HepG2 (cell line): Measurements from ENCODE around the gene ABT1. TPM values are rescaled to one million over a fixed set of nuclear protein-coding genes. Genes with fewer than 3 reads are reported as not detected.

Experiments
- KDM1A ChIP-seq: IDR thresholded peaks from 2 replicates; pipeline ENCODE4 v1.6.1; 2016; ENCODE audit warnings: missing compliant biosample characterization
- SIX4 ChIP-seq: sonication (generic); formaldehyde crosslinking; IDR thresholded peaks from 2 replicates; pipeline ENCODE4 v1.4.0; 2020; ENCODE audit warnings: missing genetic modification reagents
- SMAD1 ChIP-seq: sonication (generic); formaldehyde crosslinking; IDR thresholded peaks from 2 replicates; pipeline ENCODE4 v1.4.0; 2020; ENCODE audit warnings: missing genetic modification reagents, low read depth, mild to moderate bottlenecking, borderline replicate concordance
- TARDBP ChIP-seq: sonication (generic); formaldehyde crosslinking; IDR thresholded peaks from 2 replicates; pipeline ENCODE4 v1.8.0; 2022; ENCODE audit warnings: mild to moderate bottlenecking, missing genetic modification reagents
- ZNF138 ChIP-seq: sonication (generic); formaldehyde crosslinking; IDR thresholded peaks from 2 replicates; pipeline ENCODE4 v1.5.0; 2020; ENCODE audit warnings: mild to moderate bottlenecking, low read depth, missing genetic modification reagents
- ZNF720 ChIP-seq: sonication (generic); formaldehyde crosslinking; IDR thresholded peaks from 2 replicates; pipeline ENCODE4 v1.4.0; 2020; ENCODE audit warnings: missing genetic modification reagents
- polyA plus RNA-seq, 8 experiments: library from polyadenylated mRNA; depleted of rRNA in 3 of 8; stranded (reverse) in 7 of 8; unstranded in 1 of 8; fragments of >200 nt; fragmentation: Illumina TruSeq in 4 of 8; extraction: Trizol in 4 of 8; gene quantifications; 2 replicates each; pipeline versions ENCODE4 v1.2.1 to v1.2.3, GENCODE V29; 2011 to 2016; ENCODE audit warnings: low read depth in 4 of 8, missing spikeins in 1 of 8, mixed read lengths in 1 of 8; ENCODE audit not compliant: insufficient read depth in 1 of 8
- total RNA-seq, 5 experiments: library from RNA; depleted of rRNA; stranded (reverse); fragments of >200 nt; fragmentation: Illumina TruSeq; extraction: Trizol; gene quantifications; 2 replicates each; pipeline ENCODE4 v1.2.3, GENCODE V29; 2016; ENCODE audit warnings: low read depth in 1 of 5
- TF ChIP-seq, protein P1 (sequence below): sonication (generic); formaldehyde crosslinking; conservative IDR thresholded peaks from 2 replicates; pipeline ENCODE4 v1.8.0; 2022; ENCODE audit warnings: missing genetic modification reagents
- TF ChIP-seq, protein P2 (sequence below): sonication (generic); formaldehyde crosslinking; IDR thresholded peaks from 2 replicates; pipeline ENCODE4 v1.8.1; 2023; ENCODE audit warnings: mild to moderate bottlenecking, moderate library complexity, missing genetic modification reagents
- TF ChIP-seq, protein P3 (sequence below): IDR thresholded peaks from 2 replicates; pipeline ENCODE4 v1.6.1; 2016; ENCODE audit warnings: low read depth, control low read depth
- TF ChIP-seq, protein P4 (sequence below): sonication (generic); formaldehyde crosslinking; IDR thresholded peaks from 2 replicates; pipeline ENCODE4 v1.8.1; 2022; ENCODE audit warnings: mild to moderate bottlenecking, missing genetic modification reagents

Gene ABT1
- total and polyA plus RNA-seq, 2 of the 13 experiments (the other 11 are each of a cell fraction or from before 2014, with no cell fraction given), result 38.4 TPM

DNA sequence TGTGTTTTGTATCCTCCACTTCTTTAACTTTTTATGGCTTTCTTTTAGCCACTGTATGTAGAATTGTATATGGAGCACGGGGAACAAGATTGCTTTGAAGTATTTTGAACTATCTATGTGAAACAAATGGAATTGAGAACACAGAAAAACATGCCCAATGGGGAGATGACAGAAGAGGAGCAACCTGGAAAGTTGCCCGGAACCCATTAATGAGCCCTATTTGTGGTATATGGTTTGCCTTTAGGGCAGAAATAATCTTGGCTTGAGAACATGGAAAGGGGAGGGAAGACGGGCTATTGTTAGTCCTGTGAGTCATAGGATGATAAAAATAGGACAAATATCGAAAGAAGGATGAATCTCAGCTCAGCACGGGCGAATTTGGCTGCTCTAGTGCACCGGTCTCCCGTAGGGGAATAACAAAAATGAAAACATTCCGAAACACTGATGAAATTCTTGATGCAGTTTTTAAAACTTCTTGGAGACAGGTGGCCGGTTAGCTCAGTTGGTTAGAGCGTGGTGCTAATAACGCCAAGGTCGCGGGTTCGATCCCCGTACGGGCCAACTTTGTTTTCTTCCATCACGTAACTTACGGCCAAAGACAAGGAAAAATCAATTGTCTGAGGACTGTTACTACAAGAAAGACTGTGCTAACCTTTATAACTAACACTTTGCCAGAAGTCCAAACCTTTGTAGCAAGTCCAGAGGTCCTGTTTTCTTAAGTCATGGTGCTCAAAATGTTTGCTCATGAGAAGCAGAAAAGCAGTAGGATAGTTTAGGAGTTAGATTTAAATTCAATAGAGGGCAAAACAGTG lies 42.9 kb upstream of the ABT1 start (continued):
- TF ChIP-seq TARDBP (CRISPR knock-in tag) (peak; percentile 67; the same call in 1 of the 2 replicates), ZNF720 (CRISPR knock-in tag) (no peak), SMAD1 (CRISPR knock-in tag) (no peak), SIX4 (no peak), KDM1A (no peak), ZNF138 (CRISPR knock-in tag) (no peak)
- TF ChIP-seq, protein P1, sequence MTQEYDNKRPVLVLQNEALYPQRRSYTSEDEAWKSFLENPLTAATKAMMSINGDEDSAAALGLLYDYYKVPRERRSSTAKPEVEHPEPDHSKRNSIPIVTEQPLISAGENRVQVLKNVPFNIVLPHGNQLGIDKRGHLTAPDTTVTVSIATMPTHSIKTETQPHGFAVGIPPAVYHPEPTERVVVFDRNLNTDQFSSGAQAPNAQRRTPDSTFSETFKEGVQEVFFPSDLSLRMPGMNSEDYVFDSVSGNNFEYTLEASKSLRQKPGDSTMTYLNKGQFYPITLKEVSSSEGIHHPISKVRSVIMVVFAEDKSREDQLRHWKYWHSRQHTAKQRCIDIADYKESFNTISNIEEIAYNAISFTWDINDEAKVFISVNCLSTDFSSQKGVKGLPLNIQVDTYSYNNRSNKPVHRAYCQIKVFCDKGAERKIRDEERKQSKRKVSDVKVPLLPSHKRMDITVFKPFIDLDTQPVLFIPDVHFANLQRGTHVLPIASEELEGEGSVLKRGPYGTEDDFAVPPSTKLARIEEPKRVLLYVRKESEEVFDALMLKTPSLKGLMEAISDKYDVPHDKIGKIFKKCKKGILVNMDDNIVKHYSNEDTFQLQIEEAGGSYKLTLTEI (CRISPR knock-in tag), result no peak
- TF ChIP-seq, protein P2, sequence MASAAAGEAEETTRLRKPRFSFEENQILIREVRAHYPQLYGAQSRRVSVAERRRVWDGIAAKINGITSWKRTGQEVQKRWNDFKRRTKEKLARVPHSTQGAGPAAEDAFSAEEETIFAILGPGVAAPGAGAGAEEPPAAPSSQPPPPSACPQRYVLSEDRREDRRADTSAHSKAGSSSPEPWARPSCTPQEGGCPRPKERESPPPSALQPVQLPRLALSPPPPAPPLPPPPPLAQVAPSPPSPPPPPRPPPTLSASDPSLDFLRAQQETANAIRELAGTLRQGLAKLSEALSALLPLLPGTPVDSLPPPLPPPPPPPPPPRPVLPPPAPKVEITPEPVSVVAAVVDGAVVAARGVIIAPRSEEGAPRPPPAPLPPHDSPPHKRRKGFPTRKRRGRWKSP (CRISPR knock-in tag), result 0 out of 2 replicates have a peak, but pooled peaks have one; percentile 29
- TF ChIP-seq, protein P3, sequence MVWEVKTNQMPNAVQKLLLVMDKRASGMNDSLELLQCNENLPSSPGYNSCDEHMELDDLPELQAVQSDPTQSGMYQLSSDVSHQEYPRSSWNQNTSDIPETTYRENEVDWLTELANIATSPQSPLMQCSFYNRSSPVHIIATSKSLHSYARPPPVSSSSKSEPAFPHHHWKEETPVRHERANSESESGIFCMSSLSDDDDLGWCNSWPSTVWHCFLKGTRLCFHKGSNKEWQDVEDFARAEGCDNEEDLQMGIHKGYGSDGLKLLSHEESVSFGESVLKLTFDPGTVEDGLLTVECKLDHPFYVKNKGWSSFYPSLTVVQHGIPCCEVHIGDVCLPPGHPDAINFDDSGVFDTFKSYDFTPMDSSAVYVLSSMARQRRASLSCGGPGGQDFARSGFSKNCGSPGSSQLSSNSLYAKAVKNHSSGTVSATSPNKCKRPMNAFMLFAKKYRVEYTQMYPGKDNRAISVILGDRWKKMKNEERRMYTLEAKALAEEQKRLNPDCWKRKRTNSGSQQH (CRISPR knock-in tag), result no peak
- TF ChIP-seq, protein P4, sequence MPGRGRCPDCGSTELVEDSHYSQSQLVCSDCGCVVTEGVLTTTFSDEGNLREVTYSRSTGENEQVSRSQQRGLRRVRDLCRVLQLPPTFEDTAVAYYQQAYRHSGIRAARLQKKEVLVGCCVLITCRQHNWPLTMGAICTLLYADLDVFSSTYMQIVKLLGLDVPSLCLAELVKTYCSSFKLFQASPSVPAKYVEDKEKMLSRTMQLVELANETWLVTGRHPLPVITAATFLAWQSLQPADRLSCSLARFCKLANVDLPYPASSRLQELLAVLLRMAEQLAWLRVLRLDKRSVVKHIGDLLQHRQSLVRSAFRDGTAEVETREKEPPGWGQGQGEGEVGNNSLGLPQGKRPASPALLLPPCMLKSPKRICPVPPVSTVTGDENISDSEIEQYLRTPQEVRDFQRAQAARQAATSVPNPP (CRISPR knock-in tag), result no peak
